WTC11 (cell line): Measurements from ENCODE around the gene IL1RAPL1. TPM values are rescaled to one million over a fixed set of nuclear protein-coding genes. Genes with fewer than 3 reads are reported as not detected.

Source experiments
- ATAC-seq: fragments of 200-7000 bp; cut with Tn5 transposase; 2 replicates; pipeline ENCODE4 v1.10.0; 2021; ENCODE audit warnings: mild to moderate bottlenecking, moderate library complexity
- CTCF ChIA-PET: fragments of 300-600 bp; sonication (Branson Sonifier 250); formaldehyde crosslinking; loops from one replicate; lab custom pipeline; 2021; ENCODE audit warnings: antibody characterized with exemption; lab: Charles Lee
- POLR2A ChIA-PET: fragments of 350-600 bp; sonication (Branson Sonifier 250); formaldehyde crosslinking; loops from one replicate; lab custom pipeline; 2021; ENCODE audit warnings: antibody characterized with exemption; lab: Charles Lee
- DNase-seq: peaks from one replicate; pipeline ENCODE4 v3.0.0; 2021; ENCODE audit warnings: low spot score
- H3K27ac Mint-ChIP-seq: 2 replicates; pipeline ENCODE4 v1.8.0; 2021; ENCODE audit warnings: mixed read lengths
- H3K27me3 Mint-ChIP-seq: 2 replicates; pipeline ENCODE4 v1.8.0; 2021; ENCODE audit warnings: low read depth, mild to moderate bottlenecking, moderate library complexity, mixed read lengths
- H3K36me3 Mint-ChIP-seq: 2 replicates; pipeline ENCODE4 v1.8.0; 2021; ENCODE audit warnings: mixed read lengths
- H3K4me1 Mint-ChIP-seq: 2 replicates; pipeline ENCODE4 v1.8.0; 2022; ENCODE audit warnings: mixed read lengths
- H3K4me3 Mint-ChIP-seq: 2 replicates; pipeline ENCODE4 v1.8.0; 2021; ENCODE audit warnings: mild to moderate bottlenecking, moderate library complexity, mixed read lengths
- H3K9me3 Mint-ChIP-seq: 2 replicates; pipeline ENCODE4 v1.8.0; 2021; ENCODE audit warnings: mixed read lengths
- EMX1 ChIP-seq: fragments of 250-450 bp; sonication (Bioruptor Pico); IDR thresholded peaks from 2 replicates; pipeline ENCODE4 v1.8.0; 2021; ENCODE audit warnings: mild to moderate bottlenecking
- FOXK1 ChIP-seq: sonication (generic); formaldehyde crosslinking; IDR thresholded peaks from 2 replicates; pipeline ENCODE4 v1.8.0; 2022; ENCODE audit warnings: mild to moderate bottlenecking, moderate library complexity, missing genetic modification reagents
- JAZF1 ChIP-seq: fragments of 250-450 bp; sonication (Bioruptor Pico); IDR thresholded peaks from 2 replicates; pipeline ENCODE4 v1.9.0; 2021; ENCODE audit warnings: moderate library complexity, mild to moderate bottlenecking, inconsistent platforms
- NR2C2 ChIP-seq: sonication (generic); formaldehyde crosslinking; IDR thresholded peaks from 2 replicates; pipeline ENCODE4 v1.8.0; 2022; ENCODE audit warnings: mild to moderate bottlenecking, missing genetic modification reagents
- RELA ChIP-seq: sonication (generic); formaldehyde crosslinking; IDR thresholded peaks from 2 replicates; pipeline ENCODE4 v1.8.1; 2022; ENCODE audit warnings: missing genetic modification reagents, mild to moderate bottlenecking, borderline replicate concordance
- total RNA-seq: library from RNA; stranded (reverse); gene quantifications from 3 replicates; pipeline ENCODE4 v1.2.3, GENCODE V29; 2021
- TF ChIP-seq, protein P1 (sequence below): sonication (generic); formaldehyde crosslinking; IDR thresholded peaks from 2 replicates; pipeline ENCODE4 v1.8.1; 2022; ENCODE audit warnings: low read depth, missing genetic modification reagents, borderline replicate concordance
- TF ChIP-seq, protein P2 (sequence below): sonication (generic); formaldehyde crosslinking; IDR thresholded peaks from 2 replicates; pipeline ENCODE4 v1.8.1; 2023; ENCODE audit warnings: mild to moderate bottlenecking, missing genetic modification reagents
- TF ChIP-seq, protein P3 (sequence below): sonication (generic); formaldehyde crosslinking; IDR thresholded peaks from 2 replicates; pipeline ENCODE4 v1.8.1; 2023; ENCODE audit warnings: mild to moderate bottlenecking, missing genetic modification reagents, moderate library complexity
- TF ChIP-seq, protein P4 (sequence below): sonication (generic); formaldehyde crosslinking; IDR thresholded peaks from 2 replicates; pipeline ENCODE4 v1.8.0; 2023; ENCODE audit warnings: missing genetic modification reagents, mild to moderate bottlenecking, borderline replicate concordance
- TF ChIP-seq, protein P5 (sequence below): sonication (generic); formaldehyde crosslinking; IDR thresholded peaks from 2 replicates; pipeline ENCODE4 v1.8.0; 2023; ENCODE audit warnings: mild to moderate bottlenecking, missing genetic modification reagents
- TF ChIP-seq, protein P6 (sequence below): sonication (generic); formaldehyde crosslinking; IDR thresholded peaks from 2 replicates; pipeline ENCODE4 v1.8.1; 2023; ENCODE audit warnings: mild to moderate bottlenecking, missing genetic modification reagents, moderate library complexity
- TF ChIP-seq, protein P7 (sequence below): sonication (generic); formaldehyde crosslinking; IDR thresholded peaks from 2 replicates; pipeline ENCODE4 v1.8.1; 2022; ENCODE audit warnings: low read depth, mild to moderate bottlenecking, moderate library complexity, missing genetic modification reagents, borderline replicate concordance
- TF ChIP-seq, protein P8 (sequence below): sonication (generic); formaldehyde crosslinking; IDR thresholded peaks from 2 replicates; pipeline ENCODE4 v1.8.0; 2023; ENCODE audit warnings: missing genetic modification reagents

Gene IL1RAPL1
- total RNA-seq, 1 experiment from 2014 or later = 0.13 TPM

DNA sequence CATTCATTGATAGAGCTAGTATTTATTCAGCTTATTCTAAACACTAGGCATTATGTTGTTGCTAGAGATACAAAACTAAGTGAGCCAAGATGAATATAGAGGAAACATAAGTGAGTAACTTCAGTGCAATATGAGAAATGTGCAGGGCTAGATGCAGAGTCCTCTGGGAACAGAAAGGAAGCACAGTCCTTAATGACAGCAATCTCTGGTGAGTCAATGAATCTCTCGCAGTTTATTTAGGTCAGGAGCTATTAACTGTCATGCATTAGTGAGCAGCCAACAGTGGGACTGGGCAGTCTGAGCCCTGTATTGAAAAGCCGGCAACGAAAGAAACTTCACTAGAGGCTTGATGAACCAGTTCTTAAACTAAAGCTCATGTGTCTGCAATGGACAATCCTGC, 1030.0 kb downstream of the IL1RAPL1 start (continued):
- TF ChIP-seq, protein P1, sequence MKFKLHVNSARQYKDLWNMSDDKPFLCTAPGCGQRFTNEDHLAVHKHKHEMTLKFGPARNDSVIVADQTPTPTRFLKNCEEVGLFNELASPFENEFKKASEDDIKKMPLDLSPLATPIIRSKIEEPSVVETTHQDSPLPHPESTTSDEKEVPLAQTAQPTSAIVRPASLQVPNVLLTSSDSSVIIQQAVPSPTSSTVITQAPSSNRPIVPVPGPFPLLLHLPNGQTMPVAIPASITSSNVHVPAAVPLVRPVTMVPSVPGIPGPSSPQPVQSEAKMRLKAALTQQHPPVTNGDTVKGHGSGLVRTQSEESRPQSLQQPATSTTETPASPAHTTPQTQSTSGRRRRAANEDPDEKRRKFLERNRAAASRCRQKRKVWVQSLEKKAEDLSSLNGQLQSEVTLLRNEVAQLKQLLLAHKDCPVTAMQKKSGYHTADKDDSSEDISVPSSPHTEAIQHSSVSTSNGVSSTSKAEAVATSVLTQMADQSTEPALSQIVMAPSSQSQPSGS (CRISPR knock-in tag) = no peak
- TF ChIP-seq FOXK1 (CRISPR knock-in tag) (no peak), EMX1 (CRISPR knock-in tag) (no peak), RELA (CRISPR knock-in tag) (no peak), JAZF1 (CRISPR knock-in tag) (no peak)
- TF ChIP-seq, protein P2, sequence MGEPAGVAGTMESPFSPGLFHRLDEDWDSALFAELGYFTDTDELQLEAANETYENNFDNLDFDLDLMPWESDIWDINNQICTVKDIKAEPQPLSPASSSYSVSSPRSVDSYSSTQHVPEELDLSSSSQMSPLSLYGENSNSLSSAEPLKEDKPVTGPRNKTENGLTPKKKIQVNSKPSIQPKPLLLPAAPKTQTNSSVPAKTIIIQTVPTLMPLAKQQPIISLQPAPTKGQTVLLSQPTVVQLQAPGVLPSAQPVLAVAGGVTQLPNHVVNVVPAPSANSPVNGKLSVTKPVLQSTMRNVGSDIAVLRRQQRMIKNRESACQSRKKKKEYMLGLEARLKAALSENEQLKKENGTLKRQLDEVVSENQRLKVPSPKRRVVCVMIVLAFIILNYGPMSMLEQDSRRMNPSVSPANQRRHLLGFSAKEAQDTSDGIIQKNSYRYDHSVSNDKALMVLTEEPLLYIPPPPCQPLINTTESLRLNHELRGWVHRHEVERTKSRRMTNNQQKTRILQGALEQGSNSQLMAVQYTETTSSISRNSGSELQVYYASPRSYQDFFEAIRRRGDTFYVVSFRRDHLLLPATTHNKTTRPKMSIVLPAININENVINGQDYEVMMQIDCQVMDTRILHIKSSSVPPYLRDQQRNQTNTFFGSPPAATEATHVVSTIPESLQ (CRISPR knock-in tag) = no peak
- TF ChIP-seq, protein P3, sequence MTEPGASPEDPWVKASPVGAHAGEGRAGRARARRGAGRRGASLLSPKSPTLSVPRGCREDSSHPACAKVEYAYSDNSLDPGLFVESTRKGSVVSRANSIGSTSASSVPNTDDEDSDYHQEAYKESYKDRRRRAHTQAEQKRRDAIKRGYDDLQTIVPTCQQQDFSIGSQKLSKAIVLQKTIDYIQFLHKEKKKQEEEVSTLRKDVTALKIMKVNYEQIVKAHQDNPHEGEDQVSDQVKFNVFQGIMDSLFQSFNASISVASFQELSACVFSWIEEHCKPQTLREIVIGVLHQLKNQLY = no peak
- TF ChIP-seq, protein P4, sequence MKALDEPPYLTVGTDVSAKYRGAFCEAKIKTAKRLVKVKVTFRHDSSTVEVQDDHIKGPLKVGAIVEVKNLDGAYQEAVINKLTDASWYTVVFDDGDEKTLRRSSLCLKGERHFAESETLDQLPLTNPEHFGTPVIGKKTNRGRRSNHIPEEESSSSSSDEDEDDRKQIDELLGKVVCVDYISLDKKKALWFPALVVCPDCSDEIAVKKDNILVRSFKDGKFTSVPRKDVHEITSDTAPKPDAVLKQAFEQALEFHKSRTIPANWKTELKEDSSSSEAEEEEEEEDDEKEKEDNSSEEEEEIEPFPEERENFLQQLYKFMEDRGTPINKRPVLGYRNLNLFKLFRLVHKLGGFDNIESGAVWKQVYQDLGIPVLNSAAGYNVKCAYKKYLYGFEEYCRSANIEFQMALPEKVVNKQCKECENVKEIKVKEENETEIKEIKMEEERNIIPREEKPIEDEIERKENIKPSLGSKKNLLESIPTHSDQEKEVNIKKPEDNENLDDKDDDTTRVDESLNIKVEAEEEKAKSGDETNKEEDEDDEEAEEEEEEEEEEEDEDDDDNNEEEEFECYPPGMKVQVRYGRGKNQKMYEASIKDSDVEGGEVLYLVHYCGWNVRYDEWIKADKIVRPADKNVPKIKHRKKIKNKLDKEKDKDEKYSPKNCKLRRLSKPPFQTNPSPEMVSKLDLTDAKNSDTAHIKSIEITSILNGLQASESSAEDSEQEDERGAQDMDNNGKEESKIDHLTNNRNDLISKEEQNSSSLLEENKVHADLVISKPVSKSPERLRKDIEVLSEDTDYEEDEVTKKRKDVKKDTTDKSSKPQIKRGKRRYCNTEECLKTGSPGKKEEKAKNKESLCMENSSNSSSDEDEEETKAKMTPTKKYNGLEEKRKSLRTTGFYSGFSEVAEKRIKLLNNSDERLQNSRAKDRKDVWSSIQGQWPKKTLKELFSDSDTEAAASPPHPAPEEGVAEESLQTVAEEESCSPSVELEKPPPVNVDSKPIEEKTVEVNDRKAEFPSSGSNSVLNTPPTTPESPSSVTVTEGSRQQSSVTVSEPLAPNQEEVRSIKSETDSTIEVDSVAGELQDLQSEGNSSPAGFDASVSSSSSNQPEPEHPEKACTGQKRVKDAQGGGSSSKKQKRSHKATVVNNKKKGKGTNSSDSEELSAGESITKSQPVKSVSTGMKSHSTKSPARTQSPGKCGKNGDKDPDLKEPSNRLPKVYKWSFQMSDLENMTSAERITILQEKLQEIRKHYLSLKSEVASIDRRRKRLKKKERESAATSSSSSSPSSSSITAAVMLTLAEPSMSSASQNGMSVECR (CRISPR knock-in tag) = no peak
- TF ChIP-seq, protein P5, sequence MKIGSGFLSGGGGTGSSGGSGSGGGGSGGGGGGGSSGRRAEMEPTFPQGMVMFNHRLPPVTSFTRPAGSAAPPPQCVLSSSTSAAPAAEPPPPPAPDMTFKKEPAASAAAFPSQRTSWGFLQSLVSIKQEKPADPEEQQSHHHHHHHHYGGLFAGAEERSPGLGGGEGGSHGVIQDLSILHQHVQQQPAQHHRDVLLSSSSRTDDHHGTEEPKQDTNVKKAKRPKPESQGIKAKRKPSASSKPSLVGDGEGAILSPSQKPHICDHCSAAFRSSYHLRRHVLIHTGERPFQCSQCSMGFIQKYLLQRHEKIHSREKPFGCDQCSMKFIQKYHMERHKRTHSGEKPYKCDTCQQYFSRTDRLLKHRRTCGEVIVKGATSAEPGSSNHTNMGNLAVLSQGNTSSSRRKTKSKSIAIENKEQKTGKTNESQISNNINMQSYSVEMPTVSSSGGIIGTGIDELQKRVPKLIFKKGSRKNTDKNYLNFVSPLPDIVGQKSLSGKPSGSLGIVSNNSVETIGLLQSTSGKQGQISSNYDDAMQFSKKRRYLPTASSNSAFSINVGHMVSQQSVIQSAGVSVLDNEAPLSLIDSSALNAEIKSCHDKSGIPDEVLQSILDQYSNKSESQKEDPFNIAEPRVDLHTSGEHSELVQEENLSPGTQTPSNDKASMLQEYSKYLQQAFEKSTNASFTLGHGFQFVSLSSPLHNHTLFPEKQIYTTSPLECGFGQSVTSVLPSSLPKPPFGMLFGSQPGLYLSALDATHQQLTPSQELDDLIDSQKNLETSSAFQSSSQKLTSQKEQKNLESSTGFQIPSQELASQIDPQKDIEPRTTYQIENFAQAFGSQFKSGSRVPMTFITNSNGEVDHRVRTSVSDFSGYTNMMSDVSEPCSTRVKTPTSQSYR = no peak
- TF ChIP-seq, protein P6, sequence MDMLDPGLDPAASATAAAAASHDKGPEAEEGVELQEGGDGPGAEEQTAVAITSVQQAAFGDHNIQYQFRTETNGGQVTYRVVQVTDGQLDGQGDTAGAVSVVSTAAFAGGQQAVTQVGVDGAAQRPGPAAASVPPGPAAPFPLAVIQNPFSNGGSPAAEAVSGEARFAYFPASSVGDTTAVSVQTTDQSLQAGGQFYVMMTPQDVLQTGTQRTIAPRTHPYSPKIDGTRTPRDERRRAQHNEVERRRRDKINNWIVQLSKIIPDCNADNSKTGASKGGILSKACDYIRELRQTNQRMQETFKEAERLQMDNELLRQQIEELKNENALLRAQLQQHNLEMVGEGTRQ = no peak

DNA sequence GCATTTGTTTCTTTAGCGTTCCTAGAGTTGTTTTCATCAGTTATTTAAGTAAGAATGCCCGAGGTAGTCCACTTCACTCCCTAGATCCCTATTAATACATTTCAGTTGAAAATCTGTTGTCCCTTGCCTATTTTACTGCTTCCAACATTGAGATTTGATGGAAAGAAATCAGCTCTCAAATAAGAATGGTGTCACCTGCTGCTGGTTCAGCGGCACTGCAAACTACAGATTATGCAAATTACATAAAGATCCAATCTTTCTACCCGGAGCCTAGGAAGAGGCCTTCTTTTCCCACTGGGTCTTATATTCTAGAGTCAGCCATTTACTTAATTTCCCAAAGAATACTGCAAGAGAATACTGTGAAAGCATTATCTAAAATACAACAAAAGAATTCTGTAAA, 1030.5 kb downstream of the IL1RAPL1 start:
- CTCF ChIA-PET = interaction anchor here (1.9 kb wide), 1 partner anchor 139 kb away, joined by 6 read pairs; no protein-coding TSS in a partner anchor
- H3K4me3 Mint-ChIP-seq = no peak overlapping the region
- POLR2A ChIA-PET = no interaction called here

More for the DNA sequence above, 1030.5 kb downstream of the IL1RAPL1 start:
- H3K36me3 Mint-ChIP-seq = no peaks in the 10 kb centered on the region
- TF ChIP-seq, protein P7, sequence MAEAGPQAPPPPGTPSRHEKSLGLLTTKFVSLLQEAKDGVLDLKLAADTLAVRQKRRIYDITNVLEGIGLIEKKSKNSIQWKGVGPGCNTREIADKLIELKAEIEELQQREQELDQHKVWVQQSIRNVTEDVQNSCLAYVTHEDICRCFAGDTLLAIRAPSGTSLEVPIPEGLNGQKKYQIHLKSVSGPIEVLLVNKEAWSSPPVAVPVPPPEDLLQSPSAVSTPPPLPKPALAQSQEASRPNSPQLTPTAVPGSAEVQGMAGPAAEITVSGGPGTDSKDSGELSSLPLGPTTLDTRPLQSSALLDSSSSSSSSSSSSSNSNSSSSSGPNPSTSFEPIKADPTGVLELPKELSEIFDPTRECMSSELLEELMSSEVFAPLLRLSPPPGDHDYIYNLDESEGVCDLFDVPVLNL (CRISPR knock-in tag) = no peak
- TF ChIP-seq, protein P8, sequence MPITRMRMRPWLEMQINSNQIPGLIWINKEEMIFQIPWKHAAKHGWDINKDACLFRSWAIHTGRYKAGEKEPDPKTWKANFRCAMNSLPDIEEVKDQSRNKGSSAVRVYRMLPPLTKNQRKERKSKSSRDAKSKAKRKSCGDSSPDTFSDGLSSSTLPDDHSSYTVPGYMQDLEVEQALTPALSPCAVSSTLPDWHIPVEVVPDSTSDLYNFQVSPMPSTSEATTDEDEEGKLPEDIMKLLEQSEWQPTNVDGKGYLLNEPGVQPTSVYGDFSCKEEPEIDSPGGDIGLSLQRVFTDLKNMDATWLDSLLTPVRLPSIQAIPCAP (CRISPR knock-in tag) = no peak
- no peak for TF ChIP-seq NR2C2 (CRISPR knock-in tag)
- DNase-seq (no peak), ATAC-seq (no peak)
- peaks cover 5% of the 10 kb centered on the region; the same call in 1 of the 2 replicates for H3K4me1 Mint-ChIP-seq
- no peak overlapping the region for H3K27ac Mint-ChIP-seq
- H3K27me3 Mint-ChIP-seq = no peaks in the 10 kb centered on the region
- no peaks in the 10 kb centered on the region for H3K9me3 Mint-ChIP-seq
